MV-4-11 (cell line): ENCODE data around the gene GAB2.

Source experiments
- DNase-seq: peaks from one replicate; lab custom pipeline; 2025; lab: John Stamatoyannopoulos, UW

The GAB2 gene

DNA sequence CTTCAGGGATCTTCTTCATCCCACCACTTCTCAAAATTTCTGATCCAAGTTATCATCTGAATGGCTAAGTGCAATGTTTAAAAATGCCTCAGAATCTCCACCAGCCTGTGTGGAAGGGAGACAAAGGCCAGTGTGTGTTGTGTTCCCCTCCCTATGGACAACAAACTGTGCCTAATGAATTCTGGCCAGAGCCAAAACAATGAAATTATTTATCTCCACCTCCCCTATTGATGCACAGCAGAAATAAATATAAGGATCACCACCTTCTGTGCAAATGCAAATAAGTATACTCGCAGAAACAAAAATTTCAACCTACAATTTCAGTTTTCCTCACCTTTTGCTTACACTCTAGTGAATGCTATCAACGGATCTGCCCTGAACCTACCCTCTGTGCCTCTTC lies 75.8 kb downstream of the GAB2 start:
- no peak for DNase-seq

DNA sequence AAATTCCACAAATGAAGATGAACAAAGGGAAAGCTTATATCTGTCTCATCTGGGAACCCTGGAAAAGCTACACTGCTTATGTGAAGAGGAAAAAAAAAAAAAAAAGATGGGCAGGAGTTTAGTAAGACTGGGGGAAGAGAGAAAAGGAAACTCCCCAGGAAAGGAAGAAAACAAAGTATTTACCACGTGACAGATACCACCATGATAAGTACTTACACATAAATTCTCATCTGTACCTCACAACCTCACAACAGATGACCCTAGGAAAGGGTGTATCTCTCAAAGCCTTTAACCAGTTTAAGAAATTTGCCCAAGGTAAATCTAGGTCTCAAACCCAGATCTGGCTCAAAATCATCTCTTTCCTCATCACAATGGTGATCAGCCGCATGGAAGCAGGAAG lies 77.1 kb downstream of the GAB2 start:
- DNase-seq: no peak

DNA sequence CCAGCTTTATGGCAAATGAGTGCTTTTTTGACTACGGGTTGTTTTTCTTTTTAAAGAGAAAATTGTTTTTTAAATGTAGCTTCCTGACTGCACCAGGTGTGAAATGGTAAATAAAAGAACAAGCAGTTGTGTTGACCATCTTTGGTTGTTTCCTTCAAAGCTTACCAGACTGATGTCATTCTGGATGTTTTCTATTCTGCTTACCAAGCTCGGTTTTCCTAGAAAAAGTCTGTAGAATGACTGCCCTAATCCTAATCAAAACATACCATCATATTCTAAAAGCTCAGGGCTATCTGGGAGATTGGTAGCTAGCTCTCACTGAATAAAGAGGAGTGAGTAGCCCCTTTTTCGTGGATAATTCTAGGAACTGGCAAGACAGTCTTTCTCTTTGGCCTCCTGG lies 77.7 kb downstream of the GAB2 start:
- no peak for DNase-seq

GRCh38 chr11:78339483-78339882 lies 78.1 kb downstream of the GAB2 start:
- no peak for DNase-seq

DNA sequence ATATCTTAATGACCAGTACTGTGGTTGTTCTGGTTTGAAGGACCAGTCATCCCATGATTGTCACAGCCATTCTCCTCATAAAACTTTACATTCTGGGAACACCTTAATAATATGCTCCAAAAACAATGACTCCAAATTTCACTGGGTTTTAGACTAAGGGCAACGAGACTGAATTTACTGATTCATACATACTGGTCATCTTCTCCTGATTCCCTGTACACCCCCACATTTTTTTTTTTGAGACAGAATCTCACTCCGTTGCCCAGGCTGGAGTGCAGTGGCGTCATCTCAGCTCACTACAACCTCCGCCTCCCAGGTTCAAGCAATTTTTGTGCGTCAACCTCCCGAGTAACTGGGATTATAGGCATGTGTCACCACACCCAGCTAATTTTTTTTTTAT lies 78.9 kb downstream of the GAB2 start:
- no peak for DNase-seq

GRCh38 chr11:78338138-78338537 lies 79.5 kb downstream of the GAB2 start:
- peak; percentile 51 for DNase-seq

GRCh38 chr11:78337554-78337924 lies 80.1 kb downstream of the GAB2 start:
- DNase-seq: no peak

DNA sequence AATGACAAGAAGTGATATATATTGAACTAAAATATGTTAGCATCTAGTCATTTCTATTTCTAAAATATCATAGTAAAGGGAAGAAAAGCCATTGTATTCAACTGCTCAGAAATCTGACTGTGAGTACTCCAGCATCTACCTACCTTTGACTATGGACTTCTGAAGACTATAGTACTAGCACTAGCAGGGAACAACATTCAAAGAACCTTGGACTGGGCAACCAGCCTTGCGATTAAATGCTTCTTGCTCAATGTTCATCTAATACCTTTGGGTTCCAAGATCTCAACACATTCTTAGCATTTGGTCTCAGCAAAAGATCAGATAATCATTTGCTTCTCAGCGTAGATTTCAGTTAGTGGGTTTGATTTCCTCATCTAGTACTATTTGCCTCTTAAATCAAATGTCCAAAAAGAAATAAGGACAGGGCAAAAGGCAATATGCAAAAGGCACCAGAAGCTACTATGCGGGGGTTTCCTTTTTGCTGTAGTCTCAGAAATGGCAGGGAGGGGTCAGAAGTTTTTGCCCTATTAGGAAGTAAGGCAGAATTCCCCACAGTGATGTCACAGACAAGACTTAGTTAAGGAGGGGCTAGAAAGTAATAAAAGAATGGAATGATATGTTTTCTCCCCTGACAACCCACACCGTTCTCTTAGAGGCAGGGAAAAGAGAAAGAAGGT lies 80.6 kb downstream of the GAB2 start:
- no peak for DNase-seq

DNA sequence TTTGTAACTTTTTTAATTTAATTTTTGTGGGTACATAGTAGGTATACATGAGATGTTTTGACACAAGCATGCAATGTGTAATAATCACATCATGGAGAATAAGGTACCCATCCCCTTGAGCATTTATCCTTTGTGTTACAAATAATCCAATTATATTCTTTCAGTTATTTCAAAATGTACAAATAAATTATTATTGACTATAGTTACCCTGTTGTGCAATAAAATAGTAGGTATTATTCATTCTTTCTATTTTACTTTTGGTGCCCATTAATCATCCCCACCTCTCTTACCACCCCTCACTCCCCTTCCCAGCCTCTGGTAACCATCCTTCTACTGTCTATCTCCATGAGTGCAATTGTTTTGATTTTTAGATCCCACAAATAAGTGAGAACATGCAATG lies 83.5 kb downstream of the GAB2 start:
- DNase-seq: no peak

DNA sequence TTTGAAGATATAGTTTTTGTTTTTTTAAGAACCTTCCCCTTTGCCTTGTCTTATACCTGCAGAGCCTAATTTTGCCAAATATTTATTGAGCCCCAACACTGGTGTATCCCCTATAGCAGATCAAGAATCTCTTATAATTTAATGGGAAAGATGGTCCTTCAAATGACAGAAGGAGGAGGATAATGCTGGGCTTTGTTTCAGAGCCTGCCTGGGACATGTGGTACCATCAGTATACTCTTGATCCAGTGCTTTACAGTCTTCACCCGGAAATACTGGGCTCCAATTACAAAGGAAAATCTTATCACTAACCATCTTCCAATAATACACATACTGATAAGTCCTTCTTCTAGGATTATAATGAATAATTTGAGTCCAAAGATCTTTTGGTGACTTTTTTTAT lies 84.7 kb downstream of the GAB2 start:
- DNase-seq: no peak

- peak; percentile 31 for DNase-seq
Observed at GRCh38 chr11:78332174-78332866, 85.3 kb downstream of the GAB2 start.

DNA sequence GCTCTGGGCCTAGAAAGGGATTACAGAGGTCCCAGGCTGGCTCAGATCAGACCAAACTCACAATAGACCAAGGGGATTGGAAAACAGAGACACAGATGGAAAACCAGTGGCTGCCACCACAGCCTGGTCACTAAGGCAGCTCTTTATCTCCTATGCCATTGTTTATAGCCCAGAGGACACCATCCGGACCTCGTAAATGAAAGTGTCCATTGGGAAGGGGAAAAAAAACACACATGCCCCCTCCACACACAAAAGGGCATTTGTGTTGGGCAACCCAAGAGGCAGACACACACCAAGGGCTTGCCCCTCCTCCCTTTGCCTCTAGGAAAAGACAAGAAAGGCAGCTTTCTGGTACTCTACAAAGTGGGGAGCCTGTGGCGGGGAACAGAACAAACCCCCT lies 85.9 kb downstream of the GAB2 start:
- no peak for DNase-seq

GRCh38 chr11:78330361-78330760 lies 87.3 kb downstream of the GAB2 start:
- DNase-seq: no peak

GRCh38 chr11:78327945-78328344 lies 89.7 kb downstream of the GAB2 start:
- no peak for DNase-seq

GRCh38 chr11:78325274-78325781 lies 92.3 kb downstream of the GAB2 start:
- peak; percentile 28 for DNase-seq

- peak; percentile 23 for DNase-seq
Observed at GRCh38 chr11:78323363-78323762, 94.3 kb downstream of the GAB2 start.

- DNase-seq: no peak
Observed at GRCh38 chr11:78319453-78319955, 98.1 kb downstream of the GAB2 start.

DNA sequence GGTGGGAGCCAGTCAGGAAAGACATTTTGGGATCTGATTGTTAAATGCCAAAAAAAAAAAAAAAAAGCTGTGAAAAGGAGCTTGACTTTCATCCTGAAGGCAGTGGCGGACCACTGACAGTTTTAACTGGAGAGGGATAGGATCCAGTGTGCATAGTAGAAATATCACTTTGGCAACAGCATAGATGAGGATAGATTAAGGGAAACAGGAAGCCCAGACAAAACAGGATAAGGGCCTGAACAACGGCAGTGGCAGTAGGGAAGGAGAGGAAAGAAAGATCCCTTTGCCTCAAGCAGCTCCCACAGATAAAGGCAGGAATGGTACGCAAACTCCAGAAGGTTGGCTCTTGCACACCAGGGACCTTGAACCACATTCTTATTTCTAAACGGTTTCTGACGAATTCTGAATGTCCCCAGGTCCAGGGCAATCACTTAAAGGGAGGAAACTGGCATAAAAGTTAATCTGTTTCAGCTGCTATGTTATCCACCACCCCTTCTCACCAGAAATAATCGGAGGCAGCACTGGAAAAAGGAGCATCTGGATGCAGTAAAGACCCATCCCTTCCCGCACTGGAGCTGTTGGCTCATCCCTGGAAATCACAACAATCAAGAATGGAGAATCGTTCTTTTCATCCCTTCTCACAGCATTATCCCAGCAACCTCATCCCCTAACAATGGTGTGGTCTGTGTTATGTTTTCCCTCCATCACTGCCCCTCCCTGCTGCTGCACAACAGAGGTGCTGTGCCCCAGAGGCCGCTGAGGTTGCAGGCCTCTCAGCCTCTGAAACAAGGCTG lies 99.1 kb downstream of the GAB2 start:
- no peak for DNase-seq

DNA sequence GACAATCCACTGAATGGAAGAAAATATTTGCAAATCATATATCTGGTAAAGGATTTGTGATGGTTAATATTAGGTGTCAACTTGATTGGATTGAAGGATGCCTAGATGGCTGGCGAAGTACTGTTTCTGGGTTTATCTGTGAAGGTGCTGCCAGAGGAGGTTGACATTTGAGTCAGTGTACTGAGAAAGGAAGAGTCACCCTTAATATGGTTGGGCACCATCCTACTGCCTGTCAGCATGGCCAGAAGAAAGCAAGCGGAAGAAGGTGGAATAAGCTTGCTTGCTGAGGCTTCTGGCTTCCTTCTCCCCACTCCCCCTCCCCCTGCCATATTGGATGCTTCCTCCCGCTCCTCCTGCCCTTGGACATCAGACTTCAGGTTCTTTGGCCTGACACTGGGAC lies 101.9 kb downstream of the GAB2 start:
- DNase-seq: no peak

- no peak for DNase-seq
Observed at GRCh38 chr11:78314762-78315161, 102.9 kb downstream of the GAB2 start.

DNA sequence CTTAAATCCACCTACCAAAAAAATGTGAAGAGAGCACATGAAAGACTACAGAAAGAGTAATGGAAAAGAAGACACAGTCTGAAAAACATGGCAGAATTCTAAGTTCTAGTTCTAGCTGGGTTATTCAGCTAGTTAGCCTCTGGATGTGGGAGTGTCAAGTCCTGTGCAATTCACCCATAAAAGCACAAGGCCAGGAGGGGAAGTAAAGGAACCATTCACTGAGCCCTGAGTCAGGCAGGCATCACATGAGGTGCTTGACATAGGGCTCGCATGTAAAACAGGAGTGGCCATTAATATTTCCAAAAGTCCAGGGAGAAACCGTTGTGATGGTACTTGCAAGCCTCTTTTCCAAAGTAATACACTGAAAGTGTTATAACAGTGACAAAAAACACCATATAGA lies 103.7 kb downstream of the GAB2 start:
- DNase-seq: peak; percentile 44

- peak; percentile 34 for DNase-seq
Observed at GRCh38 chr11:78313181-78313795, 104.3 kb downstream of the GAB2 start.
